GM12878 (cell line): Measurements from ENCODE around the gene TEC. TPM values are rescaled to one million over a fixed set of nuclear protein-coding genes. Genes with fewer than 3 reads are reported as not detected.
A peak's percentile ranks its signal among the peaks of the same experiment; 100 is the strongest.

ENCODE experiments used
- ATAC-seq: fragments of 200-7000 bp; cut with Tn5 transposase; 3 replicates; pipeline ENCODE4 v1.9.1; 2020; ENCODE audit warnings: mild to moderate bottlenecking, moderate library complexity
- BruUV-seq: library from RNA; stranded (reverse); fragments of 400-500 nt; replicated peaks from 2 replicates; lab custom pipeline; 2021; lab: Mats Ljungman, UMichigan
- CTCF ChIA-PET: fragments of 300-600 bp; sonication (Branson Sonifier 250); formaldehyde crosslinking; extraction: SDS; loops from one replicate; lab custom pipeline; 2021; ENCODE audit warnings: inconsistent platforms; lab: Yijun Ruan, JAX
- POLR2A ChIA-PET: fragments of 350-600 bp; formaldehyde crosslinking; extraction: SDS; loops from one replicate; lab custom pipeline; 2021; ENCODE audit warnings: inconsistent platforms; lab: Charles Lee
- RAD21 ChIA-PET: fragments of 300-600 bp; sonication (Branson Sonifier 250); formaldehyde crosslinking; loops from one replicate; lab custom pipeline; 2023; ENCODE audit warnings: antibody characterized with exemption; ENCODE audit not compliant: unreplicated experiment; lab: Charles Lee
- SMC1A ChIA-PET: fragments of 300-600 bp; sonication (Branson Sonifier 250); formaldehyde crosslinking; loops from one replicate; lab custom pipeline; 2023; ENCODE audit not compliant: unreplicated experiment, uncharacterized antibody; lab: Charles Lee
- DNase-seq: peaks from one replicate; pipeline ENCODE4 v3.0.0-alpha.2; 2011; ENCODE audit warnings: low read depth, low spot score
- FAIRE-seq: peaks from 3 replicates; lab custom pipeline; 2011; peaks lifted over from hg19 to GRCh38; lab: Jason Lieb, UNC
- H2AFZ ChIP-seq: 2 replicates; pipeline ENCODE4 v1.6.0; 2011; ENCODE audit warnings: low read depth, low read length, control low read depth; ENCODE audit not compliant: control insufficient read depth
- H3K27ac ChIP-seq: 2 replicates; pipeline ENCODE4 v1.5.1; 2011; ENCODE audit warnings: control low read depth; ENCODE audit not compliant: control insufficient read depth, insufficient read depth
- H3K27me3 ChIP-seq, 2 experiments: replicated peaks in 1 of 2; 2 replicates each; pipeline versions ENCODE4 v1.6.0 to v1.6.1; 2011; ENCODE audit warnings: low read length in 1 of 2; ENCODE audit not compliant: control insufficient read depth in 2 of 2, insufficient read depth in 2 of 2
- H3K36me3 ChIP-seq, 2 experiments: 2 replicates each; pipeline ENCODE4 v1.5.1; 2011; ENCODE audit warnings: low read length in 1 of 2; ENCODE audit not compliant: control insufficient read depth in 2 of 2, insufficient read depth in 2 of 2
- H3K4me1 ChIP-seq: 2 replicates; pipeline ENCODE4 v1.6.1; 2011; ENCODE audit warnings: mild to moderate bottlenecking, low read length, moderate library complexity, mixed read lengths; ENCODE audit not compliant: control insufficient read depth, insufficient read depth
- H3K4me2 ChIP-seq: 2 replicates; pipeline ENCODE4 v1.6.0; 2011; ENCODE audit warnings: control low read depth; ENCODE audit not compliant: control insufficient read depth, insufficient read depth
- H3K4me3 ChIP-seq: fragments of 200-600 bp; sonication (generic); 2 replicates; pipeline ENCODE4 v1.5.1; 2016
- H3K79me2 ChIP-seq: 2 replicates; pipeline ENCODE4 v1.6.0; 2011; ENCODE audit warnings: low read length; ENCODE audit not compliant: control insufficient read depth, insufficient read depth
- H3K9ac ChIP-seq: 2 replicates; pipeline ENCODE4 v1.8.0; 2011; ENCODE audit warnings: low read length, control low read depth, mixed read lengths; ENCODE audit not compliant: control insufficient read depth, insufficient read depth
- H3K9me3 ChIP-seq: replicated peaks from 3 replicates; pipeline ENCODE4 v1.5.1; 2011; ENCODE audit warnings: mild to moderate bottlenecking, low read length; ENCODE audit not compliant: control insufficient read depth, insufficient read depth
- H4K20me1 ChIP-seq: 2 replicates; pipeline ENCODE4 v1.6.0; 2011; ENCODE audit not compliant: control insufficient read depth, insufficient read depth
- CBFB ChIP-seq: IDR thresholded peaks from 2 replicates; pipeline ENCODE4 v1.6.1; 2016; ENCODE audit warnings: antibody characterized with exemption, low read depth
- CREB1 ChIP-seq: IDR thresholded peaks from 2 replicates; pipeline ENCODE4 v1.6.1; 2012; ENCODE audit warnings: low read depth, mild to moderate bottlenecking, inconsistent platforms
- FOS ChIP-seq: IDR thresholded peaks from 3 replicates; pipeline ENCODE4 v1.6.1; 2011; ENCODE audit warnings: borderline replicate concordance; ENCODE audit not compliant: insufficient read length; ENCODE audit errors: extremely low read depth
- HDGF ChIP-seq: fragments of 450-650 bp; IDR thresholded peaks from 2 replicates; pipeline ENCODE4 v1.6.1; 2016; ENCODE audit warnings: antibody characterized with exemption
- NR2F1 ChIP-seq: fragments of 450-650 bp; conservative IDR thresholded peaks from 2 replicates; pipeline ENCODE4 v1.6.1; 2017; ENCODE audit warnings: mild to moderate bottlenecking
- PAX8 ChIP-seq: fragments of 450-650 bp; IDR thresholded peaks from 2 replicates; pipeline ENCODE4 v1.6.1; 2017; ENCODE audit warnings: mild to moderate bottlenecking, moderate library complexity
- RAD21 ChIP-seq: IDR thresholded peaks from 2 replicates; pipeline ENCODE4 v1.6.1; 2011; ENCODE audit warnings: mild to moderate bottlenecking, low read depth, low read length, moderate library complexity; ENCODE audit not compliant: insufficient read depth
- SREBF2 ChIP-seq: IDR thresholded peaks from 2 replicates; pipeline ENCODE4 v1.6.1; 2012; ENCODE audit warnings: mild to moderate bottlenecking, low read length
- TCF7 ChIP-seq: IDR thresholded peaks from 2 replicates; pipeline ENCODE4 v1.6.1; 2014; ENCODE audit warnings: antibody characterized with exemption, borderline replicate concordance
- WGBS: methylation state at CpG from one replicate; pipeline ENCODE4 v1.1.6; 2016; ENCODE audit warnings: low lambda C conversion rate; ENCODE audit not compliant: insufficient replicate concordance, insufficient coverage; ENCODE audit errors: missing lambda C conversion rate; 5-methylcytosine and 5-hydroxymethylcytosine counted together
- in situ Hi-C: fragments of 300-500 bp; cut with MboI; formaldehyde crosslinking; loops from 9 replicates; pipeline ENCODE4 v1.14.3; 2018; ENCODE audit warnings: mixed read lengths
- intact Hi-C: fragments of 100-400 bp; cut with micrococcal nuclease; formaldehyde crosslinking; loops from one replicate; pipeline ENCODE4 v1.14.2; 2022; ENCODE audit not compliant: unreplicated experiment
- polyA plus RNA-seq, 11 experiments: library from polyadenylated mRNA; depleted of rRNA in 4 of 11; unstranded in 6 of 11; stranded (reverse) in 5 of 11; fragments of >200 nt; fragmentation: Nextera tagmentation in 4 of 11; fragmentation: Illumina TruSeq in 1 of 11; extraction: Ambion mirVana in 4 of 11; extraction: Trizol in 1 of 11; gene quantifications; 1 replicate in 1 of 11; 2 replicates in 10 of 11; pipeline versions ENCODE4 v1.2.1 to v1.2.3, GENCODE V29; 2011 to 2016; ENCODE audit warnings: inconsistent platforms in 2 of 11, missing spikeins in 2 of 11, low read depth in 1 of 11
- total RNA-seq, 4 experiments: library from RNA; depleted of rRNA in 3 of 4; stranded (reverse); fragments of >200 nt in 3 of 4; fragmentation: Illumina TruSeq in 1 of 4; extraction: Trizol in 1 of 4; gene quantifications; 2 replicates each; pipeline versions ENCODE4 v1.2.1 to v1.2.3, GENCODE V29; 2013 to 2021
- TF ChIP-seq, protein P1 (sequence below): fragments of 450-650 bp; IDR thresholded peaks from 2 replicates; pipeline ENCODE4 v1.6.1; 2017; ENCODE audit warnings: mild to moderate bottlenecking, moderate library complexity
- TF ChIP-seq, protein P2 (sequence below): IDR thresholded peaks from 2 replicates; pipeline ENCODE4 v1.6.1; 2012; ENCODE audit warnings: low read length, inconsistent platforms
- TF ChIP-seq, protein P3 (sequence below): fragments of 450-650 bp; IDR thresholded peaks from 2 replicates; pipeline ENCODE4 v1.6.1; 2014; ENCODE audit warnings: mild to moderate bottlenecking
- TF ChIP-seq, protein P4 (sequence below): fragments of 450-650 bp; IDR thresholded peaks from 2 replicates; pipeline ENCODE4 v1.6.1; 2016; ENCODE audit warnings: mild to moderate bottlenecking
- TF ChIP-seq, protein P5 (sequence below): fragments of 150-350 bp; IDR thresholded peaks from 2 replicates; pipeline ENCODE4 v1.6.1; 2014; ENCODE audit warnings: mild to moderate bottlenecking, low read depth, low read length

TEC gene
- total and polyA plus RNA-seq, 10 of the 15 experiments (the other 5 are each of a cell fraction or from before 2014, with no cell fraction given) = 7.4 to 27.2 (median 17.1) TPM

DNA sequence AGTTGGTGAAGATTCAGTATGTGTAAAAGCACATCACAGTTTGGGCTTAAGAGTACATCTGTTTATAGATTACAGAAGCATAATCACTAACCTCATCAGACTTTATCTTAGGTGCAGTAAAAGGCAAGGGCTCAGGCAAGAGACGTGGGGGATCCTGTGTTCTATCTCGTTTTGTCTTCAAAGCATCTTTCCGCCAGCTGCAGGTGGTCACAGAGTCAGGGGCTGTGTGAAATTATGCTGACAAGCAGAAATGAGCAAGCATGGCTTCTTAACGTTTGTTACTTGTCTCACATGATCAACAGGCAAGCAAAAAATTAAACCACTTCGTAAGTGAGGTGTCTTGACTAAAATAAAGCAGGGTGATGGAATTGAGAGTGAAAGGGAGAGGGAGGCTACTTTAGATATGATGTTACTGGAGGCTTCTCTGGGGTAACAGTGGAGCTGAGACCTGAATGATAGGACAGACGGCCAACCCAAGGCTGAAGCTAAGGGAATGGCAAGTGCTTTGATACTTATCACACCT is 1.4 kb upstream of the TEC start:
- 17% methylated on average over 6 of the region's 6 CpGs for WGBS
- ChIA-PET SMC1A (interaction anchor here (0.8 to 2.5 kb wide), 20 partner anchors 9 to 143 kb away, joined by 3 to 17 read pairs (median 4); no protein-coding TSS in a partner anchor), RAD21 (interaction anchor here (0.6 to 2.9 kb wide), 10 partner anchors 26 to 183 kb away, joined by 3 to 21 read pairs (median 4); no protein-coding TSS in a partner anchor), POLR2A (interaction anchor here (0.6 to 1.8 kb wide), 11 partner anchors 11 to 224 kb away, joined by 3 to 9 read pairs (median 5); no protein-coding TSS in a partner anchor), CTCF (interaction anchor here (0.6 to 2.0 kb wide), 13 partner anchors 11 to 144 kb away, joined by 3 to 10 read pairs (median 4); no protein-coding TSS in a partner anchor)
- H3K4me3 ChIP-seq = peak overlapping the region; percentile 65
- peaks cover 1% of the 10 kb centered on the region; the same call in 1 of the 3 replicates for H3K9me3 ChIP-seq
- no peaks in the 10 kb centered on the region for H3K27me3 ChIP-seq
- DNase-seq (peak; percentile 36), FAIRE-seq (peak; percentile 47), ATAC-seq (peak; percentile 4)
- H3K36me3 ChIP-seq = no peaks in the 10 kb centered on the region; a peak in 1 of 4 replicates
- H3K9ac ChIP-seq = peak overlapping the region; percentile 79
- in situ Hi-C loops = no loop called here
- H3K4me1 ChIP-seq = peaks cover 18% of the 10 kb centered on the region
- peak overlapping the region; percentile 88 for H3K27ac ChIP-seq
- H3K4me2 ChIP-seq = peak overlapping the region; percentile 95
- H2AFZ ChIP-seq = peak overlapping the region; percentile 88
- intact Hi-C loops = loop anchor here (2.0 kb wide), 1 partner anchor 60 kb away; no protein-coding TSS in a partner anchor
- H3K79me2 ChIP-seq = peaks cover 44% of the 10 kb centered on the region
- BruUV-seq = no TSS peak
- H4K20me1 ChIP-seq = no peaks in the 10 kb centered on the region
- TF ChIP-seq, protein P1, sequence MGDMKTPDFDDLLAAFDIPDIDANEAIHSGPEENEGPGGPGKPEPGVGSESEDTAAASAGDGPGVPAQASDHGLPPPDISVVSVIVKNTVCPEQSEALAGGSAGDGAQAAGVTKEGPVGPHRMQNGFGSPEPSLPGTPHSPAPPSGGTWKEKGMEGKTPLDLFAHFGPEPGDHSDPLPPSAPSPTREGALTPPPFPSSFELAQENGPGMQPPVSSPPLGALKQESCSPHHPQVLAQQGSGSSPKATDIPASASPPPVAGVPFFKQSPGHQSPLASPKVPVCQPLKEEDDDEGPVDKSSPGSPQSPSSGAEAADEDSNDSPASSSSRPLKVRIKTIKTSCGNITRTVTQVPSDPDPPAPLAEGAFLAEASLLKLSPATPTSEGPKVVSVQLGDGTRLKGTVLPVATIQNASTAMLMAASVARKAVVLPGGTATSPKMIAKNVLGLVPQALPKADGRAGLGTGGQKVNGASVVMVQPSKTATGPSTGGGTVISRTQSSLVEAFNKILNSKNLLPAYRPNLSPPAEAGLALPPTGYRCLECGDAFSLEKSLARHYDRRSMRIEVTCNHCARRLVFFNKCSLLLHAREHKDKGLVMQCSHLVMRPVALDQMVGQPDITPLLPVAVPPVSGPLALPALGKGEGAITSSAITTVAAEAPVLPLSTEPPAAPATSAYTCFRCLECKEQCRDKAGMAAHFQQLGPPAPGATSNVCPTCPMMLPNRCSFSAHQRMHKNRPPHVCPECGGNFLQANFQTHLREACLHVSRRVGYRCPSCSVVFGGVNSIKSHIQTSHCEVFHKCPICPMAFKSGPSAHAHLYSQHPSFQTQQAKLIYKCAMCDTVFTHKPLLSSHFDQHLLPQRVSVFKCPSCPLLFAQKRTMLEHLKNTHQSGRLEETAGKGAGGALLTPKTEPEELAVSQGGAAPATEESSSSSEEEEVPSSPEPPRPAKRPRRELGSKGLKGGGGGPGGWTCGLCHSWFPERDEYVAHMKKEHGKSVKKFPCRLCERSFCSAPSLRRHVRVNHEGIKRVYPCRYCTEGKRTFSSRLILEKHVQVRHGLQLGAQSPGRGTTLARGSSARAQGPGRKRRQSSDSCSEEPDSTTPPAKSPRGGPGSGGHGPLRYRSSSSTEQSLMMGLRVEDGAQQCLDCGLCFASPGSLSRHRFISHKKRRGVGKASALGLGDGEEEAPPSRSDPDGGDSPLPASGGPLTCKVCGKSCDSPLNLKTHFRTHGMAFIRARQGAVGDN = no peak
- TF ChIP-seq, protein P2, sequence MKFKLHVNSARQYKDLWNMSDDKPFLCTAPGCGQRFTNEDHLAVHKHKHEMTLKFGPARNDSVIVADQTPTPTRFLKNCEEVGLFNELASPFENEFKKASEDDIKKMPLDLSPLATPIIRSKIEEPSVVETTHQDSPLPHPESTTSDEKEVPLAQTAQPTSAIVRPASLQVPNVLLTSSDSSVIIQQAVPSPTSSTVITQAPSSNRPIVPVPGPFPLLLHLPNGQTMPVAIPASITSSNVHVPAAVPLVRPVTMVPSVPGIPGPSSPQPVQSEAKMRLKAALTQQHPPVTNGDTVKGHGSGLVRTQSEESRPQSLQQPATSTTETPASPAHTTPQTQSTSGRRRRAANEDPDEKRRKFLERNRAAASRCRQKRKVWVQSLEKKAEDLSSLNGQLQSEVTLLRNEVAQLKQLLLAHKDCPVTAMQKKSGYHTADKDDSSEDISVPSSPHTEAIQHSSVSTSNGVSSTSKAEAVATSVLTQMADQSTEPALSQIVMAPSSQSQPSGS = peak; percentile 24; the same call in 1 of the 2 replicates
- TF ChIP-seq, protein P3, sequence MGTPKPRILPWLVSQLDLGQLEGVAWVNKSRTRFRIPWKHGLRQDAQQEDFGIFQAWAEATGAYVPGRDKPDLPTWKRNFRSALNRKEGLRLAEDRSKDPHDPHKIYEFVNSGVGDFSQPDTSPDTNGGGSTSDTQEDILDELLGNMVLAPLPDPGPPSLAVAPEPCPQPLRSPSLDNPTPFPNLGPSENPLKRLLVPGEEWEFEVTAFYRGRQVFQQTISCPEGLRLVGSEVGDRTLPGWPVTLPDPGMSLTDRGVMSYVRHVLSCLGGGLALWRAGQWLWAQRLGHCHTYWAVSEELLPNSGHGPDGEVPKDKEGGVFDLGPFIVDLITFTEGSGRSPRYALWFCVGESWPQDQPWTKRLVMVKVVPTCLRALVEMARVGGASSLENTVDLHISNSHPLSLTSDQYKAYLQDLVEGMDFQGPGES = no peak
- TF ChIP-seq PAX8 = no peak
- no peak for TF ChIP-seq CBFB
- no peak for TF ChIP-seq HDGF
- TF ChIP-seq, protein P4, sequence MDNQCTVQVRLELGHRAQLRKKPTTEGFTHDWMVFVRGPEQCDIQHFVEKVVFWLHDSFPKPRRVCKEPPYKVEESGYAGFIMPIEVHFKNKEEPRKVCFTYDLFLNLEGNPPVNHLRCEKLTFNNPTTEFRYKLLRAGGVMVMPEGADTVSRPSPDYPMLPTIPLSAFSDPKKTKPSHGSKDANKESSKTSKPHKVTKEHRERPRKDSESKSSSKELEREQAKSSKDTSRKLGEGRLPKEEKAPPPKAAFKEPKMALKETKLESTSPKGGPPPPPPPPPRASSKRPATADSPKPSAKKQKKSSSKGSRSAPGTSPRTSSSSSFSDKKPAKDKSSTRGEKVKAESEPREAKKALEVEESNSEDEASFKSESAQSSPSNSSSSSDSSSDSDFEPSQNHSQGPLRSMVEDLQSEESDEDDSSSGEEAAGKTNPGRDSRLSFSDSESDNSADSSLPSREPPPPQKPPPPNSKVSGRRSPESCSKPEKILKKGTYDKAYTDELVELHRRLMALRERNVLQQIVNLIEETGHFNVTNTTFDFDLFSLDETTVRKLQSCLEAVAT = no peak
- no peak for TF ChIP-seq SREBF2
- no peak for TF ChIP-seq TCF7
- no peak for TF ChIP-seq FOS
- TF ChIP-seq NR2F1 = no peak
- TF ChIP-seq, protein P5, sequence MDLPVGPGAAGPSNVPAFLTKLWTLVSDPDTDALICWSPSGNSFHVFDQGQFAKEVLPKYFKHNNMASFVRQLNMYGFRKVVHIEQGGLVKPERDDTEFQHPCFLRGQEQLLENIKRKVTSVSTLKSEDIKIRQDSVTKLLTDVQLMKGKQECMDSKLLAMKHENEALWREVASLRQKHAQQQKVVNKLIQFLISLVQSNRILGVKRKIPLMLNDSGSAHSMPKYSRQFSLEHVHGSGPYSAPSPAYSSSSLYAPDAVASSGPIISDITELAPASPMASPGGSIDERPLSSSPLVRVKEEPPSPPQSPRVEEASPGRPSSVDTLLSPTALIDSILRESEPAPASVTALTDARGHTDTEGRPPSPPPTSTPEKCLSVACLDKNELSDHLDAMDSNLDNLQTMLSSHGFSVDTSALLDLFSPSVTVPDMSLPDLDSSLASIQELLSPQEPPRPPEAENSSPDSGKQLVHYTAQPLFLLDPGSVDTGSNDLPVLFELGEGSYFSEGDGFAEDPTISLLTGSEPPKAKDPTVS = no peak
- TF ChIP-seq CREB1 = peak; percentile 37; the same call in 1 of the 2 replicates
- TF ChIP-seq RAD21 = no peak
